HG03159 (cell line): ENCODE measurements around the gene KCP.

Experiments used
- ATAC-seq: cut with Tn5 transposase; IDR thresholded peaks from one replicate; pipeline ENCODE4 v1.9.1; 2021; ENCODE audit warnings: mild to moderate bottlenecking, moderate library complexity; ENCODE audit not compliant: unreplicated experiment

KCP gene

GRCh38 chr7:128831178-128831993, 79.1 kb downstream of the KCP start:
- no peak for ATAC-seq

- ATAC-seq = no peak
Measured at GRCh38 chr7:128830231-128831177, 80.0 kb downstream of the KCP start, which contains the start of gene FLNC. Gene FLNC (plus strand): TSS chr7:128830406. CDS start chr7:128830638, 232 bp downstream.

- no peak for ATAC-seq
Measured at GRCh38 chr7:128829391-128830166, 80.9 kb downstream of the KCP start.

- no peak for ATAC-seq
Measured at GRCh38 chr7:128827971-128828711, 82.4 kb downstream of the KCP start.

- ATAC-seq = no peak
Measured at GRCh38 chr7:128827248-128827958, 83.1 kb downstream of the KCP start.

- ATAC-seq = no peak
Measured at GRCh38 chr7:128826916-128827247, 83.6 kb downstream of the KCP start.
